ENCODE measurements around the gene GPC1.

- no peak for TF ChIP-seq POLR2AphosphoS5 (IDR thresholded peaks at IDR 0.05; ENCODE audit: insufficient read depth, low read depth, low read length)
- TF ChIP-seq CTCF (IDR thresholded peaks at IDR 0.05; ENCODE audit: extremely low read depth in 1 of 2, insufficient read depth in 1 of 2, low read depth in 1 of 2, low read length in 2 of 2): no peak
- TF ChIP-seq POLR2A (IDR thresholded peaks at IDR 0.05; ENCODE audit: low read depth, low read length): no peak
These were observed 31.7 kb downstream of the GPC1 start for GRCh38 chr2:240467149-240467642.
